K562 (cell line): ENCODE data around the gene SYNJ2.

Experiments
- BCLAF1 ChIP-seq, 2 experiments: fragments of 450-650 bp in 1 of 2; IDR thresholded peaks; 2 replicates each; pipeline ENCODE4 v1.6.1; 2011 to 2017; ENCODE audit warnings: low read depth in 2 of 2, antibody characterized with exemption in 1 of 2, borderline replicate concordance in 1 of 2, low read length in 1 of 2, mild to moderate bottlenecking in 1 of 2, mixed read lengths in 1 of 2; ENCODE audit not compliant: control insufficient read depth in 1 of 2
- CTCF ChIP-seq, 3 experiments: IDR thresholded peaks in 2 of 3; conservative IDR thresholded peaks in 1 of 3; 2 replicates each; pipeline ENCODE4 v1.5.1; 2011 to 2012; ENCODE audit warnings: low read length in 3 of 3, mild to moderate bottlenecking in 3 of 3, control low read depth in 2 of 3, improper control_type of control experiment in 1 of 3, inconsistent platforms in 1 of 3, low read depth in 1 of 3, mixed read lengths in 1 of 3, moderate library complexity in 1 of 3; ENCODE audit not compliant: insufficient read depth in 2 of 3
- GABPA ChIP-seq: fragments of 200-800 bp; sonication (Bioruptor generic); conservative IDR thresholded peaks from 2 replicates; pipeline ENCODE4 v1.6.1; 2016; ENCODE audit warnings: low read depth, missing genetic modification characterization, missing compliant biosample characterization
- KDM5B ChIP-seq: fragments of 200-600 bp; sonication (generic); IDR thresholded peaks from 2 replicates; pipeline ENCODE4 v1.6.1; 2012; ENCODE audit warnings: low read depth, mild to moderate bottlenecking, moderate library complexity, low read length, control low read depth, inconsistent platforms; ENCODE audit not compliant: insufficient replicate concordance
- LEF1 ChIP-seq: fragments of 450-650 bp; IDR thresholded peaks from 2 replicates; pipeline ENCODE4 v1.6.1; 2016; ENCODE audit warnings: mild to moderate bottlenecking
- PHB2 ChIP-seq: fragments of 450-650 bp; IDR thresholded peaks from 2 replicates; pipeline ENCODE4 v1.6.1; 2017; ENCODE audit warnings: low read depth
- POLR2A ChIP-seq: fragments of 450-650 bp; conservative IDR thresholded peaks from 2 replicates; pipeline ENCODE4 v1.6.1; 2016
- PPARD ChIP-seq: fragments of 250-450 bp; sonication (Bioruptor Pico); IDR thresholded peaks from 2 replicates; pipeline ENCODE4 v1.8.0; 2022; ENCODE audit warnings: inconsistent platforms, mild to moderate bottlenecking, moderate library complexity
- RAD21 ChIP-seq, 2 experiments: fragments of 250-450 bp in 1 of 2; fragments of 450-650 bp in 1 of 2; sonication (Bioruptor Pico) in 1 of 2; formaldehyde crosslinking in 1 of 2; IDR thresholded peaks in 1 of 2; conservative IDR thresholded peaks in 1 of 2; 2 replicates each; pipeline versions ENCODE4 v1.4.0 to v1.8.0; 2020 to 2022; ENCODE audit warnings: mild to moderate bottlenecking in 2 of 2, moderate library complexity in 1 of 2
- SP1 ChIP-seq: sonication (generic); formaldehyde crosslinking; IDR thresholded peaks from 2 replicates; pipeline ENCODE4 v1.8.1; 2022; ENCODE audit warnings: mild to moderate bottlenecking, missing genetic modification reagents
- ZBTB7A ChIP-seq: IDR thresholded peaks from 2 replicates; pipeline ENCODE4 v1.6.1; 2011; ENCODE audit warnings: low read depth, mild to moderate bottlenecking, low read length, moderate library complexity, borderline replicate concordance; ENCODE audit not compliant: control insufficient read depth
- ZNF24 ChIP-seq: fragments of 450-650 bp; IDR thresholded peaks from 2 replicates; pipeline ENCODE4 v1.6.1; 2016
- ZNF76 ChIP-seq: fragments of 250-450 bp; sonication (Bioruptor Pico); IDR thresholded peaks from 2 replicates; pipeline ENCODE4 v1.4.0; 2020; ENCODE audit warnings: mild to moderate bottlenecking, moderate library complexity, borderline replicate concordance

- no peak for TF ChIP-seq RAD21 (CRISPR knock-in tag; conservative IDR thresholded peaks at IDR 0.05 in 1 of 2, IDR thresholded peaks at IDR 0.05 in 1 of 2)
- TF ChIP-seq ZNF24 = no peak
- TF ChIP-seq BCLAF1 (IDR thresholded peaks at IDR 0.05; ENCODE audit: borderline replicate concordance in 1 of 2, control insufficient read depth in 1 of 2, low read depth in 2 of 2, low read length in 1 of 2) = no peak
- no peak for TF ChIP-seq KDM5B
- TF ChIP-seq ZBTB7A = no peak
- TF ChIP-seq GABPA = no peak
- TF ChIP-seq CTCF (IDR thresholded peaks at IDR 0.05 in 2 of 3, conservative IDR thresholded peaks at IDR 0.05 in 1 of 3; ENCODE audit: insufficient read depth in 2 of 3, low read depth in 1 of 3, low read length in 3 of 3) = no peak
- no peak for TF ChIP-seq ZNF76 (CRISPR knock-in tag)
- TF ChIP-seq PHB2 = no peak
- TF ChIP-seq PPARD (CRISPR knock-in tag) = no peak
- no peak for TF ChIP-seq POLR2A
- no peak for TF ChIP-seq SP1 (CRISPR knock-in tag)
- TF ChIP-seq LEF1 = no peak
Observed at GRCh38 chr6:158078320-158078719, 96.7 kb downstream of the SYNJ2 start.
